ENCODE data around the gene TRIM59.
"Not testable (repeated sequence)": the region's sequence is repeated elsewhere in the genome, so short reads cannot be mapped to it uniquely, and the experiment has no call there.

Gene TRIM59

GRCh38 chr3:160459450-160459970 is 9.9 kb upstream of the TRIM59 start:
- in situ Hi-C loops (cut with MboI; ENCODE audit: low sequenced_read_pairs): no loop called here

GRCh38 chr3:160458151-160458550 is 8.6 kb upstream of the TRIM59 start:
- in situ Hi-C loops (cut with MboI; ENCODE audit: low sequenced_read_pairs): no loop called here

- in situ Hi-C loops (cut with MboI; ENCODE audit: low sequenced_read_pairs): no loop called here
These were observed 6.3 kb upstream of the TRIM59 start for GRCh38 chr3:160455846-160456245.

DNA sequence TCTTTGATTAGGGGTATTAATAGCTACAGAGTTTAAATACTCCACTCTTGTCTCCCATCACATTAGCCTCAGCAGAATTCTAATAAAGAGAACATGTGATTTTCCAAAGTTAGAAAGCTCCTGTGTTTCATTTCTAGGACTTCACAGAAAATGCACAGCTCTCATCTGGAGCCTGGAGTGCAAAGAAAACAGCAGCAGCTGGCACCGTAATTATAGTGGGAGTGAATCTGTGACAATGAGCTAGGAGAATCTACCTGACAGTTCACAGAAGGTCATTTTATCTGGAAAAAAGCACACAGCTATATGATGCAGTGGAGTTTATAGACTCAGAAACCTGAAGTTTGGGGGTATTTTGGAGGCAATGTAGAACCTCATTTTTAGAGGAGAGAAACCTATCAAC is 5.4 kb upstream of the TRIM59 start:
- in situ Hi-C loops (cut with MboI; ENCODE audit: low sequenced_read_pairs): no loop called here

GRCh38 chr3:160452251-160452650 is 2.7 kb upstream of the TRIM59 start:
- in situ Hi-C loops (cut with MboI; ENCODE audit: low sequenced_read_pairs): not testable (repeated sequence)

- in situ Hi-C loops (cut with MboI; ENCODE audit: low sequenced_read_pairs): no loop called here
These were observed 2.0 kb upstream of the TRIM59 start for GRCh38 chr3:160451602-160452001.

GRCh38 chr3:160450846-160451245 is 1.3 kb upstream of the TRIM59 start:
- in situ Hi-C loops (cut with MboI; ENCODE audit: low sequenced_read_pairs): no loop called here

- in situ Hi-C loops (cut with MboI; ENCODE audit: low sequenced_read_pairs): no loop called here
These were observed 546 bp downstream of the TRIM59 start for GRCh38 chr3:160448845-160449635.

GRCh38 chr3:160447544-160447943 is 2.0 kb downstream of the TRIM59 start:
- in situ Hi-C loops (cut with MboI; ENCODE audit: low sequenced_read_pairs): no loop called here

DNA sequence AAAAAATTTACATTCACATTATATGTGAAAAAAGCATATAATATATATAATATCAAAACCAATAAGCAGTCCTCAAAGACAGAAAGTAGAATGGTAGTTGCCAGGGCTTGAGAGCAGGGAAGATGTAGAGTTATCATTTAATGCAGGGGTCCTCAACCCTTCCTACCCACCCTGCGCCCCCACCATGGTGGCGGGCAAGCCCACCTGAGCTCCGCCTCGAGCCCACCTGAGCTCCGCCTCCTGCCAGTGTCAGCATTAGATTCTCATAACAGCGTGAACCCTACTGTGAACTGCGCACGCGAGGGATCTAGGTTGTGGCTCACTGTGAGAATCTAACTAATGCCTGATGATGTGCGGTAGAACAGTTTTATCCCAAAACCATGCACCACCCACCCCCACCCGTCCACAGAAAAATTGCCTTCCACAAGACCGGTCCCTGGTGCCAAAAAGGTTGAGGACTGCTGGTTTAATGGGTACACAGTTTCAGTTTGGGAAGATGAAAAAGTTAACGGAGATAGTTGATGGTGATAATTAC is 3.0 kb downstream of the TRIM59 start:
- in situ Hi-C loops (cut with MboI; ENCODE audit: low sequenced_read_pairs): no loop called here

GRCh38 chr3:160445854-160446253 is 3.7 kb downstream of the TRIM59 start:
- in situ Hi-C loops (cut with MboI; ENCODE audit: low sequenced_read_pairs): no loop called here

GRCh38 chr3:160444411-160444810 is 5.2 kb downstream of the TRIM59 start:
- in situ Hi-C loops (cut with MboI; ENCODE audit: low sequenced_read_pairs): no loop called here

- in situ Hi-C loops (cut with MboI; ENCODE audit: low sequenced_read_pairs): no loop called here
These were observed 8.9 kb downstream of the TRIM59 start for GRCh38 chr3:160440687-160441086.

GRCh38 chr3:160437083-160437455 is 12.5 kb downstream of the TRIM59 start:
- in situ Hi-C loops (cut with MboI; ENCODE audit: low sequenced_read_pairs): no loop called here

GRCh38 chr3:160435747-160436146 is 13.8 kb downstream of the TRIM59 start:
- in situ Hi-C loops (cut with MboI; ENCODE audit: low sequenced_read_pairs): no loop called here

DNA sequence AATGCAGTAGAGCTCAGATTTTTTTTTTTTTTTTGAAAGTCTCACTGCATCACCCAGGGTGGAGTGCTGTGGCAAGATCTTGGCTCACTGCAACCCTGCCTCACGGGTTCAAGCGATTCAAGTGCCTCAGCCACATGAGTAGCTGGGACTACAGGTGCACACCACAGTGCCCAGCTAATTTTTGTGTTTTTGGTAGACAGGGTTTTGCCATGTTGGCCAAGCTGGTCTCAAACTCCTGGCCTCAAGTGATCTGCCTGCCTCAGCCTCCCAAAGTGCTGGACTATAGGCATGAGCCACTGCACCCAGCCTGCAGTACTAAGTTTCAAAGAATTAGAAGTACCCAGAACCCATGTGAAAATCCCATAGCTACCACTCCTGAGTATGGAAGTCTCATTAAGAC is 14.5 kb downstream of the TRIM59 start:
- in situ Hi-C loops (cut with MboI; ENCODE audit: low sequenced_read_pairs): no loop called here

DNA sequence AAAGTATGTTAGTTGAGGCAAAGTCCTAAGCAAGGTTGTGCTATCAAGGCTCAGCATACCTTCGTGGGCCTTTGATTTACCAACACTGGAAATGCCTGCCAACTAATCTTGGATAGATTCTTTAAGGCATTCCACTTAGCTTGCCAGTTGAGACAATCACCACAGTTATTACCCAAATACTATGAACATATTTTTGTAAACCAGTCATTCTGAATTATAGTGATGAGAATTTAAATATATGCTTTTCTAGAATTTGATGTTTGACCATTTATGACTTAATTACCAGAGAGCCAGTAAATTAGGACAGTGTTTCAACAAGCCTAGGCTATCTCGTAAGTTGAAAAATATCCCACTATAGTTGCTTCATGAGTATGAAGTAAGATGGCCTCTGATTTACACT is 15.5 kb downstream of the TRIM59 start:
- in situ Hi-C loops (cut with MboI; ENCODE audit: low sequenced_read_pairs): no loop called here

GRCh38 chr3:160427832-160428424 is 21.7 kb downstream of the TRIM59 start:
- in situ Hi-C loops (cut with MboI; ENCODE audit: low sequenced_read_pairs): no loop called here

DNA sequence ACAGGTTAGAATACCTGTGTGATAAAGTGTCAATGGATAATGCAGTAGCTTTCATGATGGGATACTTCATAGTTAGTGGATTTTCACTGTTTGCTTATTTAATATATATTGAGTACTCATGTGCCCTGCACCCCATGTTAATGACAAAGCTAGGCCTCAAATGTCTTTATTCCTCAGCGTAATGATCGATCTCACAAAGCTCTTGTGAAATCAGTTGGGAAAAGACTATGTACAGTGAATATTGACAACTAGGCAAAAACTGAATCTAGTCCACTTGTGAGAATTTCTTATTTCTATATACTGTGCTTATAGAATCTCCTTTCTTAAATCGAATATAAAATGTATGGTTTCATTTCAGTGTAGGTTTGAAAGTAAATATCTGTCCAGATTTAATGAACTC is 32.3 kb downstream of the TRIM59 start:
- in situ Hi-C loops (cut with MboI; ENCODE audit: low sequenced_read_pairs): no loop called here

DNA sequence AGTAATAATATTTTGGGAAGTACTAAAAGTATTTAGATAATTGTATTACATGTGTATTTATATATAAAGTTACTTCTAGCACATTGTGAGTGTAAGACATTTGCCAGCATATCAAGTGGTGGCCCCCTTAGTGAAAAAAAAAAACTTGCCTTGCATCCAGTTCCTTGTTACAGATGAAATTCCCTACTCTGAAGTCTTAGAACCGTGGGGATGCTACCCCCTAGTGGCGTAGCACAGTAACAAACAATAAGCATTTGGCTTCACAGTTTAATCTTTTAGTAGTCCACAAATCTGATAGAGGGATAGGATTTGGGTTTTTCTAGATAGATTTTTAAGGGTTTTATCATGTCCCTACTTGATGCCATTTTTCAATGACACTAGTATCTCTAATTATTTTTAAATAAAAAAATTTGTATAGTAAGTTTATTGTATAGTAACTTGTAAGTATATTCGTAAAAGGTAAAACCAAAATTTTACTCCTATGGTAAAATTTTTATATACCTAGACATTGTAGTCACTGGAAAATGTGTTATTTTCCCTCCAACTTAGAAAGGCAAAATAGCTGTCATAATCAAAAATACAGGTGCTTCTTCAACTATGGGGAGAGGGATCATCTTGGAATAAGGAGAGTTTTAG is 35.9 kb downstream of the TRIM59 start:
- in situ Hi-C loops (cut with MboI; ENCODE audit: low sequenced_read_pairs): no loop called here

DNA sequence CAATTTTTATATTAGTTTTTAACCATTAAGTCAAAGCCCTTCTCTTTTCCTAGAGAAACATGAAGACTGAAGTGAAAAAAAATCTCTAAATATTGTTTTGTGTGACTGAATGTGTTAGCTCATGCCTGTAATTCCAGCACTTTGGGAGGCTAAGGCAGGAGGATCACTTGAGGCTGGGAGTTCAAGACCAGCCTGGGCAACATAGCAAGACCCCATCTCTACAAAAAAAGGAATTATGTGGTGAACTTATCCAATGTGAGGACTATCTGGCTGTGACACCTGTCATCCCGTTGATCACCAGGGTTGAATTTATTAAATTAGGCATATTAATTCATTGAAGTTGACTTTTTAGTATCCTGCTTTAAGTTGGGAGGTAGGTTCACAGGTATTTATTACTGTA is 37.1 kb downstream of the TRIM59 start:
- in situ Hi-C loops (cut with MboI; ENCODE audit: low sequenced_read_pairs): no loop called here

All from HL-60/S4 (cell line).